Left renal pelvis (tissue), 4 donors: ENCODE data around the gene PIK3IP1. TPM values are rescaled to one million over a fixed set of nuclear protein-coding genes. Genes with fewer than 3 reads are reported as not detected.

Source experiments
- polyA plus RNA-seq, 4 donors: library from polyadenylated mRNA; unstranded; fragments of 120-200 nt; gene quantifications; one replicate each; pipeline ENCODE4 v1.2.1, GENCODE V29; 2013; ENCODE audit not compliant: insufficient read length in 4 of 4

Gene PIK3IP1
- polyA plus RNA-seq, 4 donors: 8.1 to 15.1 (median 12.9) TPM

Other genes with a start within 250 kb of the PIK3IP1 start
- 10 to 100 TPM; 31.0 to 52.3 (median 45.0) TPM for gene SMTN, start 211.2 kb downstream of the PIK3IP1 start, polyA plus RNA-seq
- gene SELENOM, start 184.9 kb downstream of the PIK3IP1 start, polyA plus RNA-seq: 10 to 100 TPM in 3 of 4 donors, 1 to 10 TPM in 1; 6.4 to 29.0 (median 12.2) TPM
- 1 to 10 TPM; 1.9 to 6.6 (median 4.7) TPM for gene INPP5J, start 169.5 kb downstream of the PIK3IP1 start, polyA plus RNA-seq
- gene PLA2G3, start 152.0 kb downstream of the PIK3IP1 start, polyA plus RNA-seq: under 1 TPM; 0.07 to 0.27 (median 0.16) TPM
- gene RNF185, start 132.3 kb downstream of the PIK3IP1 start, polyA plus RNA-seq: 10 to 100 TPM; 34.8 to 55.0 (median 53.4) TPM
- 10 to 100 TPM; 26.4 to 61.9 (median 47.8) TPM for gene LIMK2, start 80.2 kb downstream of the PIK3IP1 start, polyA plus RNA-seq
- 10 to 100 TPM; 37.5 to 82.6 (median 73.0) TPM for gene PATZ1, start 53.9 kb upstream of the PIK3IP1 start, polyA plus RNA-seq
- gene DRG1, start 107.1 kb upstream of the PIK3IP1 start, polyA plus RNA-seq: 10 to 100 TPM; 67.1 to 93.8 (median 87.3) TPM
- 10 to 100 TPM; 40.7 to 49.5 (median 46.5) TPM for gene EIF4ENIF1, start 197.4 kb upstream of the PIK3IP1 start, polyA plus RNA-seq
- gene SFI1, start 204.0 kb upstream of the PIK3IP1 start, polyA plus RNA-seq: 10 to 100 TPM; 17.2 to 49.3 (median 23.6) TPM